DOHH2 (cell line): Measurements from ENCODE around the gene DNAH2.

Experiments
- H3F3A ChIP-seq: fragments of 200-600 bp; sonication (generic), shearing (Covaris generic); 2 replicates; pipeline ENCODE4 v1.6.0; 2016; ENCODE audit warnings: antibody characterized with exemption, mild to moderate bottlenecking; ENCODE audit not compliant: control insufficient read depth, insufficient read depth
- H3K27ac ChIP-seq: fragments of 200-600 bp; sonication (generic); 2 replicates; pipeline ENCODE4 v1.5.1; 2014; ENCODE audit warnings: low read depth, mild to moderate bottlenecking, low read length, moderate library complexity
- H3K27me3 ChIP-seq: fragments of 200-600 bp; sonication (generic); 2 replicates; pipeline ENCODE4 v1.6.1; 2014; ENCODE audit warnings: mild to moderate bottlenecking, low read length, mixed read lengths; ENCODE audit not compliant: control insufficient read depth
- H3K36me3 ChIP-seq: fragments of 200-600 bp; sonication (generic); 2 replicates; pipeline ENCODE4 v1.6.1; 2014; ENCODE audit warnings: mild to moderate bottlenecking, low read length, moderate library complexity, mixed read lengths; ENCODE audit not compliant: control insufficient read depth
- H3K4me1 ChIP-seq: fragments of 200-600 bp; sonication (generic); 2 replicates; pipeline ENCODE4 v1.6.1; 2014; ENCODE audit warnings: mild to moderate bottlenecking, low read length, mixed read lengths; ENCODE audit not compliant: control insufficient read depth
- H3K4me2 ChIP-seq: fragments of 200-600 bp; sonication (generic); 2 replicates; pipeline ENCODE4 v1.6.0; 2014; ENCODE audit warnings: mild to moderate bottlenecking, low read length, moderate library complexity
- H3K4me3 ChIP-seq: fragments of 200-600 bp; sonication (generic); 2 replicates; pipeline ENCODE4 v1.5.1; 2014; ENCODE audit warnings: mild to moderate bottlenecking, low read length, mixed read lengths
- H3K79me2 ChIP-seq: fragments of 200-600 bp; sonication (generic); 2 replicates; pipeline ENCODE4 v1.6.1; 2014; ENCODE audit warnings: mild to moderate bottlenecking, low read length, mixed read lengths; ENCODE audit not compliant: control insufficient read depth
- H3K9me2 ChIP-seq: fragments of 200-600 bp; sonication (generic); replicated peaks from 2 replicates; pipeline ENCODE4 v1.6.1; 2014; ENCODE audit warnings: mild to moderate bottlenecking, low read length, mixed read lengths; ENCODE audit not compliant: control insufficient read depth
- H3K9me3 ChIP-seq: fragments of 200-600 bp; sonication (generic); 2 replicates; pipeline ENCODE4 v1.6.1; 2014; ENCODE audit warnings: antibody characterized with exemption, low read length, mixed read lengths; ENCODE audit not compliant: control insufficient read depth, insufficient read depth
- H4K20me1 ChIP-seq: fragments of 200-600 bp; sonication (generic); 2 replicates; pipeline ENCODE4 v1.6.0; 2014; ENCODE audit warnings: low read depth, mild to moderate bottlenecking, antibody characterized with exemption, low read length, moderate library complexity; ENCODE audit not compliant: control insufficient read depth, insufficient read depth
- EZH2phosphoT487 ChIP-seq: fragments of 200-600 bp; sonication (generic); IDR thresholded peaks from 2 replicates; pipeline ENCODE4 v1.6.1; 2017; ENCODE audit warnings: borderline replicate concordance, mild to moderate bottlenecking, antibody characterized with exemption, low read length, moderate library complexity, mixed read lengths
- TF ChIP-seq, protein P1 (sequence below): fragments of 200-600 bp; sonication (generic); IDR thresholded peaks from one replicate; pipeline ENCODE4 v1.5.1; 2014; ENCODE audit warnings: antibody characterized with exemption, mild to moderate bottlenecking, low read depth, low read length; ENCODE audit not compliant: poor library complexity, severe bottlenecking

DNAH2 gene

DNA sequence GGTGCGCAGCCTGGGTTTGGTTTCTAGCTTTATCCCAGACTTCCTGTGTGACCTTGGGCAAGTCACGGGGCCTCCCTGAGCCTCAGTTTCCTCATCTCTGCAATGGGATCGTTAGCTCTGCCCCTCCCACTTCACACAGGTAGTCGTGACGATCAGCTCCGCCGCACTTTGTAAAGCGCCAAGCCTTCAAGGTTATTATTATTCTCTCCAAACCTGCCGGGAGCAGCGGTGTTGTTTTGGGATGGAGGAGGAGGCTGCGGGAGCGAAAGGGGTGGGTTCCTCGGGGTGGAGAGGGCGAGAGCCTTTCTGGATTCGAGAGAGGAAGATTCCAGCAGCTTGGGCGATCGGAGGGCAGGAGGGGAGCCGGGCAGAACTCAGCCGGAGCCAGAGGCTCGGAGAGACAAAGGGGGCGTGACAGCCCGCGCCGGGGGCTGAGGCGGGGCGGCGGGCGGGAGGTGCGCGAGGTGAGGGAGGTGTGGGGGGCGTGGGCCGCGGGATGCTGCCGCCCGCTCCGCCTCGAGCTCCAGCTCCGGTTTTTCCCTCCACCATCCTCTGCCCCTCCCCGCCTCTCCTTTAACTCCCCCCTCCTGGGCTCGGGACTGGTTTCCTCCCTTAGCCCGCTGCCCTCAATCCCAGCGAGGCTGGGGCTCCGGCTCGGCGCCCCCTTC lies 12.8 kb upstream of the DNAH2 start, which contains the start of gene EFNB3:
Gene EFNB3 (plus strand): TSS at position 602 of the 668 bp plus-strand sequence. CDS start 397 bp downstream, outside the sequence.
- no peak for TF ChIP-seq EZH2phosphoT487
- TF ChIP-seq, protein P1, sequence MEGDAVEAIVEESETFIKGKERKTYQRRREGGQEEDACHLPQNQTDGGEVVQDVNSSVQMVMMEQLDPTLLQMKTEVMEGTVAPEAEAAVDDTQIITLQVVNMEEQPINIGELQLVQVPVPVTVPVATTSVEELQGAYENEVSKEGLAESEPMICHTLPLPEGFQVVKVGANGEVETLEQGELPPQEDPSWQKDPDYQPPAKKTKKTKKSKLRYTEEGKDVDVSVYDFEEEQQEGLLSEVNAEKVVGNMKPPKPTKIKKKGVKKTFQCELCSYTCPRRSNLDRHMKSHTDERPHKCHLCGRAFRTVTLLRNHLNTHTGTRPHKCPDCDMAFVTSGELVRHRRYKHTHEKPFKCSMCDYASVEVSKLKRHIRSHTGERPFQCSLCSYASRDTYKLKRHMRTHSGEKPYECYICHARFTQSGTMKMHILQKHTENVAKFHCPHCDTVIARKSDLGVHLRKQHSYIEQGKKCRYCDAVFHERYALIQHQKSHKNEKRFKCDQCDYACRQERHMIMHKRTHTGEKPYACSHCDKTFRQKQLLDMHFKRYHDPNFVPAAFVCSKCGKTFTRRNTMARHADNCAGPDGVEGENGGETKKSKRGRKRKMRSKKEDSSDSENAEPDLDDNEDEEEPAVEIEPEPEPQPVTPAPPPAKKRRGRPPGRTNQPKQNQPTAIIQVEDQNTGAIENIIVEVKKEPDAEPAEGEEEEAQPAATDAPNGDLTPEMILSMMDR = no peak
- H3K27me3 ChIP-seq = peaks cover 32% of the 10 kb centered on the region

DNA sequence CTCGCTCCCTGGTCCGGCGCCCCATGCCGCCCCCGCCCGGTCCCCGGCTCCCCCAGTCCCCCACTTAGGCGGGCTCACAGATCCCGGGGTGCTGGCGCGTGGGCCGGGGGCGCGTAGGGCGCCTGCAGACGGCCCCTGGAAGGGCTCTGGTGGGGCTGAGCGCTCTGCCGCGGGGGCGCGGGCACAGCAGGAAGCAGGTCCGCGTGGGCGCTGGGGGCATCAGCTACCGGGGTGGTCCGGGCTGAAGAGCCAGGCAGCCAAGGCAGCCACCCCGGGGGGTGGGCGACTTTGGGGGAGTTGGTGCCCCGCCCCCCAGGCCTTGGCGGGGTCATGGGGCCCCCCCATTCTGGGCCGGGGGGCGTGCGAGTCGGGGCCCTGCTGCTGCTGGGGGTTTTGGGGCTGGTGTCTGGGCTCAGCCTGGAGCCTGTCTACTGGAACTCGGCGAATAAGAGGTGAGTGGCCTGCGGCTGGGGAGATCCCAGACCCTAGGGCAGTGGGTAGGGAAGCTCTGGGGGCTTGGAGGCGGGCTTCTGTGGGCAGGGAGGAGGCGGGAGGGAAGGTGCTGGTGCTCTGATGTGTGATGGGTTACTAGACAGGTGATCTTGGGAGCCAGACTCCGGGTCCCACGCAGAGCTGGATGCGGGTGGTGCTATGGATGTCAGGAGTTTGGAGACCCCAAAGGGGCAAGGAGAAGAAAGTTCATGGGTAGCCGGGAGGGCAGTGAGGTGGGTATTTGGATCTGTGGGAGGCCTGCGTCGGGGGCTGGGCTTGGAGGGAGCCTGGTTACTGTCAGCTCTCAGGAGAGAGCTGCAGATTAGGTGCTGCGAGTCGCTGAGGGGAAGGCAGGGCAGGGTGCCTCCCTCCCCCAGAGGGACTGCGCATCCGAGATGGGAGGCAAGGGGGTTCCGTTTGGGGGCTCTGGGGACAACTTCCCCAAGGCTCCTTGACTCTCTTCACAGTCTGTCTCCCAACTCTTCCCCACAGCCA lies 12.0 kb upstream of the DNAH2 start:
- Histone ChIP-seq H3K4me1 (peaks cover 21% of the 10 kb centered on the region), H3K27ac (no peak overlapping the region), H3K4me2 (peak overlapping the region; percentile 54), H3K9me2 (no peaks in the 10 kb centered on the region), H4K20me1 (0 out of 2 replicates have a peak, but pooled peaks cover 3% of the 10 kb centered on the region), H3K36me3 (peaks cover 17% of the 10 kb centered on the region), H3K79me2 (no peaks in the 10 kb centered on the region), H3F3A (no peaks in the 10 kb centered on the region), H3K27me3 (peaks cover 32% of the 10 kb centered on the region), H3K4me3 (peak overlapping the region; percentile 29; the same call in 1 of the 2 replicates), H3K9me3 (no peaks in the 10 kb centered on the region)
- TF ChIP-seq, protein P1 = no peak
- no peak for TF ChIP-seq EZH2phosphoT487

More for the DNA sequence above, 12.8 kb upstream of the DNAH2 start, which contains the start of gene EFNB3:
- Histone ChIP-seq H3K4me3 (peak within 1 kb of the TSS; percentile 29; the same call in 1 of the 2 replicates), H4K20me1 (0 out of 2 replicates have a peak, but pooled peaks cover 3% of the 10 kb centered on the region), H3K27ac (no peak within 1 kb of the TSS), H3K4me2 (peak within 1 kb of the TSS; percentile 54), H3K9me2 (no peaks in the 10 kb centered on the region), H3K4me1 (peaks cover 14% of the 10 kb centered on the region), H3K9me3 (no peaks in the 10 kb centered on the region), H3K79me2 (no peaks in the 10 kb centered on the region), H3F3A (no peaks in the 10 kb centered on the region), H3K36me3 (peaks cover 17% of the 10 kb centered on the region)

DNA sequence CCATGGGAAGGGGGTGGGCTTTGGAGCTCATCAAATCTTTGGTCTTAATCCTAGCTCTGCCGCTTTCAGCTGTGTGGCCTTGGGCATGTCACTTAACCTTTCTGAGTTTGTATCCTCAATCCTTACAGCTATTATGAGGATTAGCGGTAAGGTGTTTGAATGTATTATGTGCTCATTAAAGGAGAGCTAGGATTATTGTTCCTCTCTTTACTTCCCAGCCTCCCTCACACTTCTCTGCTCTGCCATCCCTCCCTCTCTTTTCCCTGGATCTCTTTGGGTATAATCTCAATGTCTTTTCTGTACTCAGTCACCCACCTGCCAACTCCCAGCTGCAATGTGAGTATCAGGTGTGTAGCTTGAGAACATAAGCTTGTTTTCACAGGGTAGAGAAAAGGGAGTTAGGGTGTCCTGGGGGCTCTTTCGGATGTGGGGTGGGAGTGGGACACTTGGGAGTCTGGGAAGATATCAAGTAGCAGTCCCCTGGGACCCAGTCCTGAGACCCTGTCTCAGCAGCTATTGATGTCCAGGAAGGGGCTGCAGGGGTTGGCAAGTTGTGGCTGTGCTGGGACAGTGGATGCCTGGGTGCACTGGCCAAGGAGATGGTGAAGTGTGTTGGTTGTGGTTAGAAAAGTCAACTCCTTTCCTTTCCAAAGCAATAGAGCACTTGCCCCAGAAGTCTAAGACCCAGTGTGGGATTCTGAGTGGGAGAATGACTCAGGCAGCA lies 10.8 kb upstream of the DNAH2 start:
- Histone ChIP-seq H3K27me3 (peaks cover 34% of the 10 kb centered on the region), H3K4me3 (no peak overlapping the region), H3F3A (no peaks in the 10 kb centered on the region), H3K9me2 (no peaks in the 10 kb centered on the region), H3K9me3 (no peaks in the 10 kb centered on the region), H3K4me1 (peaks cover 28% of the 10 kb centered on the region), H3K27ac (no peak overlapping the region), H3K36me3 (peaks cover 11% of the 10 kb centered on the region), H3K79me2 (no peaks in the 10 kb centered on the region), H4K20me1 (0 out of 2 replicates have a peak, but pooled peaks cover 3% of the 10 kb centered on the region), H3K4me2 (no peak overlapping the region)
- TF ChIP-seq EZH2phosphoT487 = no peak
- TF ChIP-seq, protein P1 = no peak
